Panc1 (cell line): ENCODE results near the gene NBPF1. TPM values are rescaled to one million over a fixed set of nuclear protein-coding genes. Genes with fewer than 3 reads are reported as not detected.
"Not testable (repeated sequence)": the region's sequence is repeated elsewhere in the genome, so short reads cannot be mapped to it uniquely, and the experiment has no call there.

Experiments
- ATAC-seq: fragments of 200-7000 bp; cut with Tn5 transposase; 2 replicates; pipeline ENCODE4 v1.9.1; 2020; ENCODE audit warnings: mild to moderate bottlenecking, moderate library complexity
- BruUV-seq: library from RNA; stranded (reverse); fragments of 400-500 nt; replicated peaks from 2 replicates; lab custom pipeline; 2021; lab: Mats Ljungman, UMichigan
- CTCF ChIA-PET: fragments of 300-600 bp; sonication (Branson Sonifier 250); formaldehyde crosslinking; loops from one replicate; lab custom pipeline; 2022; ENCODE audit warnings: antibody characterized with exemption; lab: Charles Lee
- POLR2A ChIA-PET: fragments of 300-600 bp; sonication (Branson Sonifier 250); formaldehyde crosslinking; loops from one replicate; lab custom pipeline; 2022; ENCODE audit warnings: antibody characterized with exemption; lab: Charles Lee
- DNase-seq: peaks from one replicate; pipeline ENCODE4 v3.0.0-alpha.2; 2010; ENCODE audit warnings: low read depth, low spot score
- H3K27ac ChIP-seq: 2 replicates; pipeline ENCODE4 v1.5.1; 2011; ENCODE audit warnings: mild to moderate bottlenecking, low read length, inconsistent platforms
- H3K27me3 ChIP-seq: fragments of 200-500 bp; sonication (Bioruptor generic); 2 replicates; pipeline ENCODE4 v1.6.0; 2014; ENCODE audit warnings: low read length, inconsistent platforms; ENCODE audit not compliant: control insufficient read depth, insufficient read depth
- H3K36me3 ChIP-seq: fragments of 200-500 bp; sonication (Bioruptor generic); 2 replicates; pipeline ENCODE4 v1.5.1; 2014; ENCODE audit warnings: inconsistent platforms, mild to moderate bottlenecking, low read length, moderate library complexity; ENCODE audit not compliant: control insufficient read depth, insufficient read depth
- H3K4me1 ChIP-seq: 2 replicates; pipeline ENCODE4 v1.5.1; 2011; ENCODE audit warnings: inconsistent platforms, mild to moderate bottlenecking, low read length, moderate library complexity; ENCODE audit not compliant: control insufficient read depth, insufficient read depth
- H3K4me3 ChIP-seq, 2 experiments: 2 replicates each; pipeline ENCODE4 v1.5.1; 2011 to 2012; ENCODE audit warnings: low read depth in 2 of 2, low read length in 2 of 2, mild to moderate bottlenecking in 2 of 2, inconsistent platforms in 1 of 2, moderate library complexity in 1 of 2
- H3K9me3 ChIP-seq: fragments of 200-500 bp; sonication (Bioruptor generic); 2 replicates; pipeline ENCODE4 v1.5.1; 2014; ENCODE audit warnings: low read depth, mild to moderate bottlenecking, inconsistent platforms, low read length, moderate library complexity; ENCODE audit not compliant: control insufficient read depth, insufficient read depth
- in situ Hi-C: cut with HindIII; loops from 2 replicates; pipeline ENCODE4 v1.10.0; 2016; ENCODE audit warnings: low sequenced_read_pairs, low pct_unique_long_range_greater_than_20kb
- intact Hi-C: fragments of 100-400 bp; cut with micrococcal nuclease; formaldehyde crosslinking; loops from one replicate; pipeline ENCODE4 v1.10.0; 2022; ENCODE audit not compliant: unreplicated experiment
- total RNA-seq: library from RNA; stranded (reverse); gene quantifications from one replicate; pipeline ENCODE4 v1.2.1, GENCODE V29; 2021; ENCODE audit not compliant: unreplicated experiment

Gene NBPF1
- total RNA-seq, 1 experiment from 2014 or later: 73.2 TPM

DNA sequence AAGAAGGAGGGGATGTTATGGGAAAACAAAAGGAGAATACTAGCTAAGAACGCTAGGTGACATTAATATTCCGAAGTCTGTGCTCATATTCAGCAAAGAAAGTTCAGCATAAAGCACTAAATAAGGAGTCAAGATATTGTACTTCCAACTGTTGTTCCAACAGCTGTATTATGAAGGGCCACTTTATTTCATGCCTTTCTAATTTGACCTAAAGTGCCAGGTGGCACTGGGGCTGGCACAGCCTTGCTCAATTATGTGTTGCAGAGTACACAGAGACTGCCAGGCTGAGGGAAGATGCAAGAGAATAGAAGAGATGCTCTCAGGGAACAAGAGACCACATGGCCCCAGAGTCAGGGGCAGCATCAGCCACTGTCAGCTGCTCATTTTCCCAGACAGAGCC is 9.7 kb downstream of the NBPF1 start:
- H3K4me3 ChIP-seq, H3K4me1 ChIP-seq, DNase-seq, ATAC-seq, in situ Hi-C loops, POLR2A ChIA-PET, H3K27me3 ChIP-seq, BruUV-seq, CTCF ChIA-PET, H3K9me3 ChIP-seq, intact Hi-C loops, H3K27ac ChIP-seq: not testable (repeated sequence)
- H3K36me3 ChIP-seq: peaks cover 21% of the 10 kb centered on the region

- intact Hi-C loops, BruUV-seq, ATAC-seq, POLR2A ChIA-PET, DNase-seq, in situ Hi-C loops, H3K4me3 ChIP-seq, H3K4me1 ChIP-seq, H3K9me3 ChIP-seq, H3K27me3 ChIP-seq, H3K27ac ChIP-seq: not testable (repeated sequence)
- CTCF ChIA-PET: interaction anchor here (0.6 kb wide), 1 partner anchor 619 kb away, joined by 3 read pairs; no protein-coding TSS in a partner anchor
- H3K36me3 ChIP-seq: peaks cover 19% of the 10 kb centered on the region
Observed at GRCh38 chr1:16602336-16603011, 10.9 kb downstream of the NBPF1 start.

GRCh38 chr1:16600855-16601786 is 12.2 kb downstream of the NBPF1 start:
- intact Hi-C loops, BruUV-seq, in situ Hi-C loops, DNase-seq, H3K27ac ChIP-seq, H3K4me1 ChIP-seq, ATAC-seq, H3K4me3 ChIP-seq, CTCF ChIA-PET, H3K27me3 ChIP-seq, H3K9me3 ChIP-seq, POLR2A ChIA-PET: not testable (repeated sequence)
- peaks cover 14% of the 10 kb centered on the region for H3K36me3 ChIP-seq

DNA sequence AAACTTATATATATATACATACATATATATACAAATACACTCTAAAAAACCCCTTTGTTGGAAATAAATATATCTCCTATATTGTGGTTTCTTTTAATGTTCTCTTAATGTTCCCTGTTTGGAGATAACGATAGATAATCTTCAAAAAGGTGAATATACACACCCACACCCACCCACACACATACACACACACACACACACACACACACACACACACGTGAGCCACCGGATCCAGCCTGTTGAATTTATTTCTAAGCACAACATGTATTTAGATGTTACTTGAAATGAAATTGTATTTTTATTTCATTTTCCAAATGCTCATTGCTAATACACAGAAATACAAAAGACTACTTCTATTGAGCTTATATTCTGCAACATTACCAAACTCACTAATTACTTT is 14.0 kb downstream of the NBPF1 start:
- H3K4me1 ChIP-seq, ATAC-seq, H3K27ac ChIP-seq, H3K9me3 ChIP-seq, intact Hi-C loops, DNase-seq, POLR2A ChIA-PET, in situ Hi-C loops, H3K36me3 ChIP-seq, BruUV-seq, H3K4me3 ChIP-seq, H3K27me3 ChIP-seq: not testable (repeated sequence)
- CTCF ChIA-PET: interaction anchor here (0.6 kb wide), 1 partner anchor 12 kb away, joined by 3 read pairs; no protein-coding TSS in a partner anchor

DNA sequence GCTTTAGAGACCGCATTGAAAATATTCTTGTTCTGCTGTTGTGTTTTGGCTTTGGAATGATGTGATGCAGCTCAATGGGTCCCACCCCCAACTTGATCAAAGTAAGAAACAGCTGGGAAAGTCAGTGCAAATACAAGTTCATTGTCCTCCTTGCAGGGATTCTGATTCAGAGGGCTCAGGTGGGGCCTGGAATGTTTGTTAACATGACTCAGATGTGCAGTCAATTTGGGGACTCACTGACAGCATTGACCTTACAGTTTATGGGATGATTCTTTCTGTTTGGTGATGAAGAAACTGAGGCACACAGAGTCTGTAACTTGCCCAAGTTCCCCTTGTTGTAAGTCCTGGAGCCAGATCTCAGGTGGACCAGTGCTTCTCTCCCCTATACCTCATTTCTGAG is 18.1 kb downstream of the NBPF1 start:
- H3K27ac ChIP-seq, H3K4me3 ChIP-seq, H3K27me3 ChIP-seq, H3K9me3 ChIP-seq, intact Hi-C loops, DNase-seq, in situ Hi-C loops, ATAC-seq, CTCF ChIA-PET, H3K4me1 ChIP-seq, BruUV-seq, H3K36me3 ChIP-seq: not testable (repeated sequence)
- POLR2A ChIA-PET: interaction anchor here (0.6 kb wide), 1 partner anchor 16 kb away, joined by 3 read pairs; no protein-coding TSS in a partner anchor
